ENCODE data around the gene UNC13A.
"Not testable (repeated sequence)": the region's sequence is repeated elsewhere in the genome, so short reads cannot be mapped to it uniquely, and the experiment has no call there.

GRCh38 chr19:17570291-17570690 is 117.9 kb downstream of the UNC13A start:
- not testable (repeated sequence) for TF ChIP-seq YY1 (IDR thresholded peaks at IDR 0.05; ENCODE audit: insufficient read depth, insufficient read length); ZNF274 (IDR thresholded peaks at IDR 0.05; ENCODE audit: low read depth, low read length); SUZ12 (IDR thresholded peaks at IDR 0.05; ENCODE audit: extremely low read depth, insufficient read depth, insufficient read length)
